CD4-positive, alpha-beta T cell treated with Interleukin-15 for 4 hours (primary cell): ENCODE results near the gene MYO5C.

Experiments
- DNase-seq: peaks from one replicate; pipeline ENCODE4 v3.0.0-alpha.2; 2020; ENCODE audit warnings: low spot score

Gene MYO5C

DNA sequence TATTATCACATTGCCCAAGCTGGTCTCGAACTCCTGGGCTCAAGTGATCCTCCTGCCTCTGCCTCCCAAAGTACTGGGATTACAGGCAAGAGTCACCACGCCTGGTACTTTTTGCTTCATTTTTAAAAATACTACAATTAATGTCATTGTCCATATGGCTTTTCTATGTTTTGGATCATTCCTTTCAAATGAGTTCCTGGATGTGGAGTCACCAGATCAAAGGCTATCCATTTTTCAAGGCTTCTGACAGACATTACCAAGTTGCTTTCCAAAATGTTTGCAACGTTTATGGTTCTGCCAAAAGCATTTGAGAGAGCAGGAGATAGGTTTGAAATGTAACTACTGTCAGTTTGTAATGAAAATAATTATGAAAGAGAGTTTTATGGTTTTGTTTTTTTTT lies 148.8 kb downstream of the MYO5C start:
- DNase-seq: no peak

DNA sequence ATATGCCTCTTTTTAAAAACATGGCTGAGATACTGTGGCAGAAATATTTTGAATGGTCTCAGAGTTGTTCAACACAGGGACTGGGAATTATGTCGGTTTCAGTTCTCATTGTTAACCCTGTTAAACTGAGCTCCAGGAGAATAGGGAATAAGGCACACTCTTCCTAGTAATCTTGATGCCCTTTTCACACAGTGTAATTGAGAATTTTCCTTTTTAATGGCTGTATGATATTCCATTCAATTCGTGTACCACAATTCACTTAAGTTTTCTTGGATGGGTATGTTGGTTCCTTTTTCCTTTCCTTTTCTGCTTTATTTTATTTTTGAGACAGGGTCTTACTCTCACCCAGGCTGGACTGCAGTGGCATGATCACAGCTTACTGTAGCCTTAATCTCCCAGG lies 149.3 kb downstream of the MYO5C start:
- no peak for DNase-seq

DNA sequence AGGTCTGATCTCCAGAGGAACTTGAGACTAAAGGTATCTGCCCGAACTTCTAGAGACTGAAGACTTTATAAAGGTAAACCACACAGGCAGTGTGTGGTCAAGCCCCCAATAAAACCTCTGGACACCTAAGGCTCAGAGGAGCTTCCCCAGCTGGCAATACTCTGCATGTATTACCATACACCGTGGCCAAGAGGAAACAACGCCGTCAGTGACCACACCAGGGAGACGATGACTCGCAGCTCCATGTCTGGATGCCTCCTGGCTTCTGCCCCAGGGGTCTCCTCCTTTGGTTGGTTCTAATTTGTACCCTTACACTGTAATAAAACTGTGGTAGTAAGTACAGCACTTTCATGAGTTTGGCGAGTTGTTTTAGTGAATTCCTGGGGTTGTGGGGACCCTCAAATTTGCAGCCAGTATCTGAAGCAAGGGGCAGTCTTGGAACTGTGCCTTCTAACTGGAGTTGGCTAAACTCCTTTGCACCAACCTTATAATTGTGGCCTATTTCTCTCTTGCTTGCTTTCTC lies 150.9 kb downstream of the MYO5C start:
- DNase-seq: no peak

DNA sequence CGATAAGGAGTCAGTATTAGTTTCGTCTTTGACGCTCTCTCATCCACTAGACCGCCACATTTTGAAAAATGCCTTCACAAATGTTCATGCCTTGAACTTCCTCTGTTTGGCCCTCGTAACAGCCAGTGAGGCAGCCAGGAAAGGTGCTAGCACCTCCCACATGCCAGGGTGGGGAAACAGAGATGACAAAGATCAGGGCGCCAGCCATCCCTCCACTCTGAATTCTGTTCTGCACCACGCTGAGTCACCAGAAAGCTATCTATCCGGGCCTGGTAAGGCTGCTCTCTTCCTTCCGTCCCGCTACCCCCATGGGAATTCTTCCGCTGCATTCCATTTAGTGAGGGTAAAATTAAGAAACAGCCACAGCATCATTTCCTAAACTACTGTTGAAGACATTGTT lies 151.7 kb downstream of the MYO5C start:
- DNase-seq: no peak
